ENCODE results near the gene HS3ST6.
"Not testable (repeated sequence)": the region's sequence is repeated elsewhere in the genome, so short reads cannot be mapped to it uniquely, and the experiment has no call there.

HS3ST6 gene

GRCh38 chr16:1907226-1907860 lies 10.9 kb downstream of the HS3ST6 start:
- no peak for DNase-seq (ENCODE audit: low spot score)

- no peak for DNase-seq (ENCODE audit: low spot score)
Observed at GRCh38 chr16:1906846-1907165, 11.4 kb downstream of the HS3ST6 start.

- DNase-seq (ENCODE audit: low spot score): no peak
Observed at GRCh38 chr16:1906055-1906845, 12.0 kb downstream of the HS3ST6 start.

GRCh38 chr16:1903845-1904840 lies 14.1 kb downstream of the HS3ST6 start:
- no peak for DNase-seq (ENCODE audit: low spot score)

- no peak for DNase-seq (ENCODE audit: low spot score)
Observed at GRCh38 chr16:1903220-1903574, 15.0 kb downstream of the HS3ST6 start.

- no peak for DNase-seq (ENCODE audit: low spot score)
Observed at GRCh38 chr16:1902547-1903219, 15.5 kb downstream of the HS3ST6 start.

- no peak for DNase-seq (ENCODE audit: low spot score)
Observed at GRCh38 chr16:1900452-1900774, 17.8 kb downstream of the HS3ST6 start.

GRCh38 chr16:1899641-1900451 lies 18.4 kb downstream of the HS3ST6 start:
- no peak for DNase-seq (ENCODE audit: low spot score)

GRCh38 chr16:1897692-1898091 lies 20.5 kb downstream of the HS3ST6 start:
- not testable (repeated sequence) for DNase-seq (ENCODE audit: low spot score)

- no peak for DNase-seq (ENCODE audit: low spot score)
Observed at GRCh38 chr16:1895949-1896675, 22.1 kb downstream of the HS3ST6 start.

GRCh38 chr16:1895068-1895467 lies 23.1 kb downstream of the HS3ST6 start:
- DNase-seq (ENCODE audit: low spot score): no peak

- DNase-seq (ENCODE audit: low spot score): no peak
Observed at GRCh38 chr16:1890708-1891050, 27.5 kb downstream of the HS3ST6 start.

GRCh38 chr16:1890024-1890707 lies 28.0 kb downstream of the HS3ST6 start:
- DNase-seq (ENCODE audit: low spot score): no peak

GRCh38 chr16:1887711-1888354 lies 30.4 kb downstream of the HS3ST6 start:
- DNase-seq (ENCODE audit: low spot score): no peak

- no peak for DNase-seq (ENCODE audit: low spot score)
Observed at GRCh38 chr16:1884889-1885288, 33.3 kb downstream of the HS3ST6 start.

GRCh38 chr16:1884155-1884760 lies 34.0 kb downstream of the HS3ST6 start:
- DNase-seq (ENCODE audit: low spot score): no peak

GRCh38 chr16:1881172-1881571 lies 37.0 kb downstream of the HS3ST6 start:
- not testable (repeated sequence) for DNase-seq (ENCODE audit: low spot score)

- DNase-seq (ENCODE audit: low spot score): no peak
Observed at GRCh38 chr16:1879477-1879876, 38.7 kb downstream of the HS3ST6 start.

GRCh38 chr16:1878256-1878655 lies 40.0 kb downstream of the HS3ST6 start:
- DNase-seq (ENCODE audit: low spot score): no peak
